Measurements from ENCODE around the gene COL9A3.

COL9A3 gene

GRCh38 chr20:62884556-62884955 is 67.7 kb downstream of the COL9A3 start:
- Histone ChIP-seq H3K36me3 (peaks cover 82% of the 10 kb centered on the region), H3K4me3 (ENCODE audit: low read depth in 1 of 2, low read length in 1 of 2) (no peak overlapping the region), H3K9me3 (no peaks in the 10 kb centered on the region), H3K27ac (no peak overlapping the region), H3K27me3 (peaks cover 2% of the 10 kb centered on the region), H3K4me1 (ENCODE audit: control insufficient read depth in 1 of 2, insufficient read depth in 1 of 2, low read depth in 1 of 2, low read length in 1 of 2) (no peaks in the 10 kb centered on the region)
- TF ChIP-seq CTCF (IDR thresholded peaks at IDR 0.05) = no peak

- no peaks in the 10 kb centered on the region for H3K4me1 ChIP-seq (ENCODE audit: control insufficient read depth in 1 of 2, insufficient read depth in 1 of 2, low read depth in 1 of 2, low read length in 1 of 2)
- H3K27me3 ChIP-seq = no peaks in the 10 kb centered on the region
- no peak for TF ChIP-seq CTCF (IDR thresholded peaks at IDR 0.05)
- no peaks in the 10 kb centered on the region for H3K9me3 ChIP-seq
- H3K27ac ChIP-seq = no peak overlapping the region
- H3K36me3 ChIP-seq = peaks cover 82% of the 10 kb centered on the region
- no peak overlapping the region for H3K4me3 ChIP-seq (ENCODE audit: low read depth in 1 of 2, low read length in 1 of 2)
These were observed 68.4 kb downstream of the COL9A3 start for GRCh38 chr20:62885046-62885895.

GRCh38 chr20:62885896-62886708 is 69.3 kb downstream of the COL9A3 start:
- no peaks in the 10 kb centered on the region for H3K4me1 ChIP-seq (ENCODE audit: control insufficient read depth in 1 of 2, insufficient read depth in 1 of 2, low read depth in 1 of 2, low read length in 1 of 2)
- H3K27ac ChIP-seq = no peak overlapping the region
- no peaks in the 10 kb centered on the region for H3K9me3 ChIP-seq
- TF ChIP-seq CTCF (IDR thresholded peaks at IDR 0.05) = no peak
- H3K27me3 ChIP-seq = no peaks in the 10 kb centered on the region
- H3K36me3 ChIP-seq = peaks cover 82% of the 10 kb centered on the region
- H3K4me3 ChIP-seq (ENCODE audit: low read depth in 1 of 2, low read length in 1 of 2) = no peak overlapping the region

GRCh38 chr20:62886709-62887058 is 69.8 kb downstream of the COL9A3 start:
- Histone ChIP-seq H3K36me3 (peaks cover 82% of the 10 kb centered on the region), H3K27ac (no peak overlapping the region), H3K27me3 (no peaks in the 10 kb centered on the region), H3K4me1 (ENCODE audit: control insufficient read depth in 1 of 2, insufficient read depth in 1 of 2, low read depth in 1 of 2, low read length in 1 of 2) (no peaks in the 10 kb centered on the region), H3K9me3 (no peaks in the 10 kb centered on the region), H3K4me3 (ENCODE audit: low read depth in 1 of 2, low read length in 1 of 2) (no peak overlapping the region)
- no peak for TF ChIP-seq CTCF (IDR thresholded peaks at IDR 0.05)

GRCh38 chr20:62887152-62887859 is 70.5 kb downstream of the COL9A3 start:
- H3K27ac ChIP-seq = no peak overlapping the region

More at GRCh38 chr20:62887152-62887859, 70.5 kb downstream of the COL9A3 start:
- H3K36me3 ChIP-seq = peaks cover 82% of the 10 kb centered on the region
- no peaks in the 10 kb centered on the region for H3K4me1 ChIP-seq (ENCODE audit: control insufficient read depth in 1 of 2, insufficient read depth in 1 of 2, low read depth in 1 of 2, low read length in 1 of 2)
- H3K9me3 ChIP-seq = no peaks in the 10 kb centered on the region
- no peaks in the 10 kb centered on the region for H3K27me3 ChIP-seq
- TF ChIP-seq CTCF (IDR thresholded peaks at IDR 0.05) = no peak
- no peak overlapping the region for H3K4me3 ChIP-seq (ENCODE audit: low read depth in 1 of 2, low read length in 1 of 2)

Measured in neutrophil (primary cell).